H1 (cell line): ENCODE data around the gene NR2F6. TPM values are rescaled to one million over a fixed set of nuclear protein-coding genes. Genes with fewer than 3 reads are reported as not detected.

Experiments used
- polyA plus RNA-seq, 7 experiments: library from polyadenylated mRNA; depleted of rRNA in 3 of 7; stranded (reverse) in 5 of 7; unstranded in 2 of 7; fragments of >200 nt in 5 of 7; fragments of 200-250 nt in 2 of 7; gene quantifications; 1 replicate in 5 of 7; 2 replicates in 1 of 7; 4 replicates in 1 of 7; pipeline versions ENCODE4 v1.2.1 to v1.2.3, GENCODE V29; 2011 to 2013; ENCODE audit warnings: missing spikeins in 2 of 7, mixed read lengths in 2 of 7
- total RNA-seq: library from RNA; stranded (reverse); fragmentation: NEBNext Ultra II Directional; extraction: Animal tissue kit (Norgen Biotek cat#: 25700); gene quantifications from 2 replicates; pipeline ENCODE4 v1.2.1, GENCODE V29; 2021

Gene NR2F6
- total and polyA plus RNA-seq, 2 of the 8 experiments (the other 6 are each of a cell fraction or from before 2014, with no cell fraction given): 99.7 to 114 TPM

Other genes starting within 250 kb of the NR2F6 start
- 9.2 and 11.1 TPM in 2 replicates for gene CPAMD8, start 219.1 kb downstream of the NR2F6 start, total RNA-seq
- gene CPAMD8, start 219.1 kb downstream of the NR2F6 start, polyA plus RNA-seq (2011; rRNA removed): 6.1 and 11.2 TPM in 2 replicates
- 23.2 and 23.5 TPM in 2 replicates for gene HAUS8, start 170.5 kb downstream of the NR2F6 start, total RNA-seq
- gene HAUS8, start 170.5 kb downstream of the NR2F6 start, polyA plus RNA-seq (2011; rRNA removed): 18.4 and 18.9 TPM in 2 replicates
- 76.8 and 77.1 TPM in 2 replicates for gene MYO9B, start 170.1 kb downstream of the NR2F6 start, total RNA-seq
- gene MYO9B, start 170.1 kb downstream of the NR2F6 start, polyA plus RNA-seq (2011; rRNA removed): 27.6 and 40.0 TPM in 2 replicates
- 8.7 and 11.8 TPM in 2 replicates for gene USE1, start 30.6 kb downstream of the NR2F6 start, total RNA-seq
- gene USE1, start 30.6 kb downstream of the NR2F6 start, polyA plus RNA-seq (2011; rRNA removed): 13.9 and 16.6 TPM in 2 replicates
- 32.1 and 32.6 TPM in 2 replicates for gene OCEL1, start 19.7 kb downstream of the NR2F6 start, total RNA-seq
- gene OCEL1, start 19.7 kb downstream of the NR2F6 start, polyA plus RNA-seq (2011; rRNA removed): 13.3 and 20.2 TPM in 2 replicates
- gene USHBP1, start 18.8 kb upstream of the NR2F6 start, total RNA-seq: 6.5 and 7.5 TPM in 2 replicates
- 5.0 and 5.7 TPM in 2 replicates for gene USHBP1, start 18.8 kb upstream of the NR2F6 start, polyA plus RNA-seq (2011; rRNA removed)
- gene BABAM1, start 21.5 kb upstream of the NR2F6 start, total RNA-seq: 127 and 134 TPM in 2 replicates
- gene BABAM1, start 21.5 kb upstream of the NR2F6 start, polyA plus RNA-seq (2011; rRNA removed): 133 and 153 TPM in 2 replicates
- gene ANKLE1, start 36.0 kb upstream of the NR2F6 start, total RNA-seq: 6.1 and 6.8 TPM in 2 replicates
- gene ANKLE1, start 36.0 kb upstream of the NR2F6 start, polyA plus RNA-seq (2011; rRNA removed): 9.6 and 14.2 TPM in 2 replicates
- 11.3 and 14.5 TPM in 2 replicates for gene ABHD8, start 57.5 kb upstream of the NR2F6 start, total RNA-seq
- 18.7 and 28.5 TPM in 2 replicates for gene ABHD8, start 57.5 kb upstream of the NR2F6 start, polyA plus RNA-seq (2011; rRNA removed)
- 99.6 and 100 TPM in 2 replicates for gene MRPL34, start 60.0 kb upstream of the NR2F6 start, total RNA-seq
- gene MRPL34, start 60.0 kb upstream of the NR2F6 start, polyA plus RNA-seq (2011; rRNA removed): 91.9 and 123 TPM in 2 replicates
- 34.5 and 35.9 TPM in 2 replicates for gene DDA1, start 63.6 kb upstream of the NR2F6 start, total RNA-seq
- gene DDA1, start 63.6 kb upstream of the NR2F6 start, polyA plus RNA-seq (2011; rRNA removed): 29.2 and 30.0 TPM in 2 replicates
- gene ANO8, start 88.9 kb upstream of the NR2F6 start, total RNA-seq: 20.7 and 21.4 TPM in 2 replicates
- gene ANO8, start 88.9 kb upstream of the NR2F6 start, polyA plus RNA-seq (2011; rRNA removed): 9.5 and 17.3 TPM in 2 replicates
- gene GTPBP3, start 91.6 kb upstream of the NR2F6 start, total RNA-seq: 52.7 and 56.0 TPM in 2 replicates
- 30.4 and 50.7 TPM in 2 replicates for gene GTPBP3, start 91.6 kb upstream of the NR2F6 start, polyA plus RNA-seq (2011; rRNA removed)
- 0.27 TPM in 1 of 2 replicates, not detected in the other for gene PLVAP, start 131.4 kb upstream of the NR2F6 start, total RNA-seq
- gene PLVAP, start 131.4 kb upstream of the NR2F6 start, polyA plus RNA-seq (2011; rRNA removed): 0.32 and 0.35 TPM in 2 replicates
- not detected in 2 replicates for gene CCDC194, start 148.3 kb upstream of the NR2F6 start, total RNA-seq
- 0.33 and 0.74 TPM in 2 replicates for gene CCDC194, start 148.3 kb upstream of the NR2F6 start, polyA plus RNA-seq (2011; rRNA removed)
- gene BST2, start 159.7 kb upstream of the NR2F6 start, total RNA-seq: 16.8 and 18.1 TPM in 2 replicates
- gene BST2, start 159.7 kb upstream of the NR2F6 start, polyA plus RNA-seq (2011; rRNA removed): 72.8 and 117 TPM in 2 replicates
- 36.8 and 37.9 TPM in 2 replicates for gene MVB12A, start 174.1 kb upstream of the NR2F6 start, total RNA-seq
- 76.6 and 97.7 TPM in 2 replicates for gene MVB12A, start 174.1 kb upstream of the NR2F6 start, polyA plus RNA-seq (2011; rRNA removed)
- 1.4 and 1.6 TPM in 2 replicates for gene TMEM221, start 202.7 kb upstream of the NR2F6 start, total RNA-seq
- 2.0 and 2.9 TPM in 2 replicates for gene TMEM221, start 202.7 kb upstream of the NR2F6 start, polyA plus RNA-seq (2011; rRNA removed)
- gene NXNL1, start 215.0 kb upstream of the NR2F6 start, total RNA-seq: not detected in 2 replicates
- not detected in 2 replicates for gene NXNL1, start 215.0 kb upstream of the NR2F6 start, polyA plus RNA-seq (2011; rRNA removed)
- 7.3 and 7.5 TPM in 2 replicates for gene SLC27A1, start 224.6 kb upstream of the NR2F6 start, total RNA-seq
- 9.1 and 12.2 TPM in 2 replicates for gene SLC27A1, start 224.6 kb upstream of the NR2F6 start, polyA plus RNA-seq (2011; rRNA removed)